HG03135 (cell line): ENCODE measurements around the gene MPC2.

Experiments
- ATAC-seq: cut with Tn5 transposase; IDR thresholded peaks from one replicate; pipeline ENCODE4 v1.9.1; 2021; ENCODE audit warnings: mild to moderate bottlenecking, moderate library complexity; ENCODE audit not compliant: unreplicated experiment

MPC2 gene

GRCh38 chr1:167936930-167937708 is at the start of gene MPC2:
MPC2 (minus strand) TSS chr1:167937072; CDS start chr1:167935841, 1,231 bp downstream.
- peak; percentile 9 for ATAC-seq

GRCh38 chr1:167984886-167985489 is 48.1 kb upstream of the MPC2 start:
- ATAC-seq, result no peak

- no peak for ATAC-seq
Observed at GRCh38 chr1:167983797-167984420, 47.0 kb upstream of the MPC2 start.

- ATAC-seq, result no peak
Observed at GRCh38 chr1:167981933-167982332, 45.1 kb upstream of the MPC2 start.

GRCh38 chr1:167977245-167977644 is 40.4 kb upstream of the MPC2 start:
- ATAC-seq, result no peak

- no peak for ATAC-seq
Observed at GRCh38 chr1:167974698-167975097, 37.8 kb upstream of the MPC2 start.

GRCh38 chr1:167973832-167974231 is 37.0 kb upstream of the MPC2 start:
- ATAC-seq, result no peak

- ATAC-seq, result no peak
Observed at GRCh38 chr1:167968569-167968968, 31.7 kb upstream of the MPC2 start.

- no peak for ATAC-seq
Observed at GRCh38 chr1:167966050-167966449, 29.2 kb upstream of the MPC2 start.

GRCh38 chr1:167964646-167965045 is 27.8 kb upstream of the MPC2 start:
- ATAC-seq, result no peak

GRCh38 chr1:167957710-167958109 is 20.8 kb upstream of the MPC2 start:
- no peak for ATAC-seq

GRCh38 chr1:167955915-167956314 is 19.0 kb upstream of the MPC2 start:
- ATAC-seq, result no peak

GRCh38 chr1:167950569-167950968 is 13.7 kb upstream of the MPC2 start:
- ATAC-seq, result no peak

GRCh38 chr1:167949785-167950184 is 12.9 kb upstream of the MPC2 start:
- no peak for ATAC-seq

GRCh38 chr1:167947733-167948132 is 10.9 kb upstream of the MPC2 start:
- ATAC-seq, result no peak

GRCh38 chr1:167943541-167943940 is 6.7 kb upstream of the MPC2 start:
- ATAC-seq, result no peak

GRCh38 chr1:167940264-167940663 is 3.4 kb upstream of the MPC2 start:
- ATAC-seq, result no peak

GRCh38 chr1:167938080-167938636 is 1.3 kb upstream of the MPC2 start:
- ATAC-seq, result no peak

GRCh38 chr1:167937709-167938010 is 788 bp upstream of the MPC2 start:
- no peak for ATAC-seq

GRCh38 chr1:167936068-167936929 is 573 bp downstream of the MPC2 start, which contains the start of gene DCAF6:
DCAF6 (plus strand) TSS chr1:167936683; CDS start chr1:167936912, 229 bp downstream.
- ATAC-seq, result peak; percentile 77
